ENCODE data around the gene HLA-E.
"Not testable (repeated sequence)": the region's sequence is repeated elsewhere in the genome, so short reads cannot be mapped to it uniquely, and the experiment has no call there.

Gene HLA-E

DNA sequence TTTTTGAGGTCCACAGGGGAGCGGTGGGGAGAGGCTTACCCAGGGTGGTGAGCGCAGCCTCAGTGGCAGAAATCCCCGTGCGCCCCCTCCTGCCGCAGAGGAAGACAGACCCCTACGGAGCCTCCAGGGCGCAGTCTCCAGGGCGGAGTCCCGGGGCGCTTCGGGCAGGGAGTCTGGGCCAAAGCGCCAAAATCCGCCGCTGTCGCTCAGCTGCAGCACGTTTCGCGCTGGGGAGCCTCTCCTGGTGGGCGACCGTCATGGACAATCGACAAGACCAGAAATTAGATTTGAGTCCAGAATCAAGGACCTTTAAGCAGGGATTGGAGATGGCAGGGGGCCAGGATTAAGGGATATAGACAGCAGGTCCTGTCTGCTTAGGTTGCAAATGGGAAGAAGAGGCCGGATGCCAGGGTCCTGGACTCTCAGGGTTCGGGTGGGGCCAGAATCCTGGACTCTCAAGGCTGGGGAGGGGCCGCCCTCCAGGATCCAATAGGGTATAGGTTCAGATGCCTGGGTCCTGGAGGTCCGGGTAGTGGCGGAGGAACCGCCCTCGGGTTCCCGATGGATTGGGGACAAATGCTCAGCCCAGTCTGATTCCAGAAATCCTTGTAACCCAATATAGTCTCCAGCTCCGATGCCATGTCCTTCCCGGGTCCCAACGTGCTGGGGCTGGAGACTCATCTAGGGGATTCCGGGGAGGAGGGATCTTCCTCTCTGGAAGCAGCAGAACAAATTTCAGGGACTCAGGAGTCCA is 7.9 kb upstream of the HLA-E start:
- no peak for DNase-seq

DNA sequence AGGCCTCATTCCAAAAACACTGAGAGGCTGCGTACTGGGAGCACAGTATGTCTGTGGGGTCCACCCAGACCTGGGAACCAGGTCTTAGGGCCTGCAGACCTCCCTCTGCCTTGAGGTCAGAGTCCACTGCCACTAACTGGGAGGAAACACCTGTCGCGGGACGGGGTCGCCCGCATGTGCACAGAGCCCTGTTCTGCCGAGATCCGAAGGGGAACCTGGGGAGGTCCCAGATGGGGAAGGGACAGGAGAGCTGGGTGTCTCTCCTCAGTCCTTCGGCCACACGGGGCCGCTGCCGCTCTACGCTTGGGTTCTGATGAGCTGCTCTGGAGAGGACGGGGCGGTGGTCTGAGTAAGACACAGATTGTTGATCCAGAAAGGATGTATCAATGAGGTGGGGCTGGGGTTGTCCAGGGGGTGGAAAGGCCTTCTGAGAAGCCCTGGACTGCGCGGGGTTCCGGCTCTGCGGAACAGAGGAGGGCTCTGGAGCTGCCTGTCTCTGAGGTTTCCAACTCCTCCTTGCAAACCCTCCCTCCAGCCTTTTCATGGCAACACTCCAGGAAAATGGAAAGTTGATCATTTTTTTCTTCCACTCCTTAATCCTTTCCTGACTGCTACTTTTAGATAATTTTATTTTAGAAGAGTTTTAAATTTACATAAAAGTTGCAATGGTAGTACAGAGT is 7.2 kb upstream of the HLA-E start:
- peak; percentile 90 for DNase-seq

GRCh38 chr6:30483677-30484279 is 5.5 kb upstream of the HLA-E start:
- peak; percentile 55 for DNase-seq

DNA sequence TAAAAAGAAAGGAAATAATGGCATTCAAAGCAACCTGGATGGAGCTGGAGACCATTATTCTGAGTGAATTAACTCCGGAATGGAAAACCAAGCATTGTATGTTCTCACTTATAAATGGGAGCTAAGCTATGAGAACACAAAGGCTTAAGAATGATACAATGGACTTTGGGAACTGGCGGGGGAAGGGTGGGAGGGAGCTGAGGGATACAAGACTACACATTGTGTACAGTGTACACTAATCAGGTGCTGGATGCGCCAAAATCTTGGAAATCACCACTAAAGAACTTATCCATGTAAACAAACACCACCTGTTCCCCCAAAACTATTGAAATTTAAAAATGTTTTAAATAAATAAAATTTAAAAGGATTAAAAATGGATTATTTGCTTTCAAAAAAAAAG is 4.1 kb upstream of the HLA-E start:
- DNase-seq, result no peak

GRCh38 chr6:30487926-30488325 is 1.4 kb upstream of the HLA-E start:
- DNase-seq, result no peak

- not testable (repeated sequence) for DNase-seq
These were observed 620 bp upstream of the HLA-E start for GRCh38 chr6:30488697-30489080.

- DNase-seq, result peak; percentile 95
These were observed 942 bp downstream of the HLA-E start for GRCh38 chr6:30490026-30490876.

- DNase-seq, result not testable (repeated sequence)
These were observed 2.1 kb downstream of the HLA-E start for GRCh38 chr6:30491291-30491953.

DNA sequence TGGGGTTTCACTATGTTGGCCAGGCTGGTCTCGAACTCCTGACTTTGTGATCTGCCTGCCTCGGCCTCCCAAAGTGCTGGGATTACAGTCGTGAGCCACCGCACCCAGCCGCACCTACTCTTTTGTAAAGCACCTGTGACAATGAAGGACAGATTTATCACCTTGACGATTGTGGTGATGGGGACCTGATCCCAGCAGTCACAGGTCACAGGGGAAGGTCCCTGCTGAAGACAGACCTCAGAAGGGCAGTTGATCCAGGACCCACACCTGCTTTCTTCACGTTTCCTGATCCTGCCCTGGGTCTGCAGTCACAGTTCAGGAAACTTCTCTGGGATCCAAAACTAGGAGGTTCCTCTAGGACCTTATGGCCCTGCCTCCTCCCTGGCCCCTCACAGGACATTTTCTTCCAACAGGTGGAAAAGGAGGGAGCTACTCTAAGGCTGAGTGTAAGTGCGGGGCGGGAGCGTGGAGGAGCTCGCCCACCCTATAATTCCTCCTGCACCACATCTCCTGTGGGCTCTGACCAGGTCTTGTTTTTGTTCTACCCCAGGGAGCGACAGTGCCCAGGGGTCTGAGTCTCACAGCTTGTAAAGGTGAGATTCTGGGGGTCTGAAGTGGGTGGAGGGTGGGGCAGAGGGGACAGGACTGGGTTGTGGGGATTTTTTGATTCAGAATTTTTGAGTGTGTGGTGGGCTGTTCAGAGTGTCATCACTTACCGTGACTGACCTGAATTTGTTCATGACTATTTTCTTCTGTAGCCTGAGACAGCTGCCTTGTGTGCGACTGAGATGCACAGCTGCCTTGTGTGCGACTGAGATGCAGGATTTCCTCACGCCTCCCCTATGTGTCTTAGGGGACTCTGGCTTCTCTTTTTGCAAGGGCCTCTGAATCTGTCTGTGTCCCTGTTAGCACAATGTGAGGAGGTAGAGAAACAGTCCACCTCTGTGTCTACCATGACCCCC is 3.0 kb downstream of the HLA-E start:
- DNase-seq, result peak; percentile 49

- DNase-seq, result peak; percentile 42
These were observed 4.4 kb downstream of the HLA-E start for GRCh38 chr6:30493643-30494250.

DNA sequence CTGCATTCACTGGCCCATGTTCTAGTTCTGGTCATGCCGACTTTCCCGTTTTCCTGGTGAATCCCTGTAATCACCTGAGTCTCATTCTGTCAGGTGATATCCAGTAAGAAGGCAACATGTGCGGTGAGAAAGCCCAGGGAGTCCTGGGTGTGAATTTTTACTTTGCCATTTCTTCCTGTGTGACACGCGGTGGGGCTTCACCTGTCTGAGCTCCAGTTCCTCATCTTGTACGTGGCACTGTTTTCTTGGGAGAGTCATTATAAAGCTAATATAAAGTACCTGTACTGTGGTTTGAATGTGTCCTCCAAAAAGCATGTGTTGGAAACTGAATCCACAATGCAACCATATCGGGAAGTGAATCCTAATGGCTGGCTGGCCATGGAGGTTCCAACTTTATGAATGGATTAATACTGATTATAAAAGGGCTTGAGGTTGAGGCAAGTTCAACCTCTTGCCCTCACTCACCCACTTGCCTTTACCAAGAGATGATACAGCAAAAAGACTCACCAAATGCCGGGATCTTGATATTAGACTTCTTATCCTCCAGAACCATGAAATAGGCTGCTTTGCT is 5.1 kb downstream of the HLA-E start:
- peak; percentile 42 for DNase-seq

GRCh38 chr6:30495060-30495459 is 5.8 kb downstream of the HLA-E start:
- DNase-seq, result not testable (repeated sequence)

GRCh38 chr6:30495993-30496392 is 6.7 kb downstream of the HLA-E start:
- no peak for DNase-seq

DNA sequence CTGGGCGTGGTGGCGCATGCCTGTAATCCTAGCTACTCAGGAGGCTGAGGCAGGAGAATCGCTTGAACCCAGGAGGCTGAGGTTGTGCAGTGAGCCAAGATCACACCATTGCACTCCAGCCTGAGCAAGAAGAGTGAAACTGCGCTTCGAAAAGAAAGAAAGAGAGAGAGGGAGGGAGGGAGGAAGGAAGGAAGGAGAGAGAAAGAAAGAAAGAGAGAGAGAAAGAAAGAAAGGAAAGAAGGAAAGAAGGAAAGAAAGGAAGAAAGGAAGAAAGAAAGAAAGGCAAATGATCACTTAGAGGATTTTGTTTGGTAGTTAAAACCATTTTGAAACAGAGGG is 7.9 kb downstream of the HLA-E start:
- DNase-seq, result not testable (repeated sequence)

DNA sequence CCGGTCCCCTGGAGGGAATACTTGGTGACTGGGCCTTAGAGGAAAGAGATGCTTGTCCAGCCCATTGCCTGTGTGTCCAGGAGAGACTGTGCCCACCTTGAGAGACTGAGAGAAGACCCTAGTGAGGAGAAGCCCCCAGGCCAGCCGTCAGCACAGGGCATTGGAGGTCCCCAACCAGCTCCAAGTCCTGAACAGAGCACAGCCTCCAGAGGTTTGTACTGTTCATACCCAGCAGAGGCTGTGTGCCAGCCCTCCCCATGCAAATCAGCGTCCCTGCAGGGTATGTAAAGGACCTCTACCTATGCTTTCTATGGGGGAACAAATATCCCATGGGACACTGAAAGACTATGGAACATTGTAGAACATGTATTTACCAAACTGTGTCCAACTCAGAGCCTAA is 8.4 kb downstream of the HLA-E start:
- DNase-seq, result no peak

DNA sequence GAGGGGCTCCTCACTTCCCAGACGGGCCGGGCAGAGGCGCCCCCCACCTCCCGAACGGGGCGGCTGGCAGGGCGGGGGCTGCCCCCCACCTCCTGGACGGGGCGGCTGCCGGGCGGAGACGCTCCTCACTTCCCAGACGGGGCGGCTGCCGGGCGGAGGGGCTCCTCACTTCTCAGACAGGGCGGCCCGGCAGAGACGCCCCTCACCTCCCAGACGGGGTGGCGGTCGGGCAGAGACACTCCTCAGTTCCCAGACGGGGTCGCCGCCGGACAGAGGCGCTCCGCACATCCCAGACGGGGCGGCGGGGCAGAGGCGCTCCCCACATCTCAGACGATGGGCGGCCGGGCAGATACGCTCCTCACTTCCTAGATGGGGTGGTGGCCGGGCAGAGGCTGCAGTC is 9.4 kb downstream of the HLA-E start:
- DNase-seq, result not testable (repeated sequence)

- DNase-seq, result peak; percentile 46
These were observed 11.4 kb downstream of the HLA-E start for GRCh38 chr6:30500421-30501355.

GRCh38 chr6:30507849-30508827 is 18.8 kb downstream of the HLA-E start:
- no peak for DNase-seq

All from CD4-positive, alpha-beta T cell treated with Interleukin-17A for 4 hours (primary cell).